Endothelial cell of umbilical vein (primary cell): ENCODE data around the gene SMKR1. TPM values are rescaled to one million over a fixed set of nuclear protein-coding genes. Genes with fewer than 3 reads are reported as not detected.

Experiments used
- BruUV-seq: library from RNA; stranded (reverse); fragments of 400-500 nt; replicated peaks from 2 replicates; lab custom pipeline; 2021; lab: Mats Ljungman, UMichigan
- CTCF ChIA-PET: fragments of 300-600, 350-600 bp; sonication (Branson Sonifier 250); formaldehyde crosslinking; loops from one replicate; lab custom pipeline; 2021; ENCODE audit warnings: antibody characterized with exemption, inconsistent platforms; lab: Charles Lee
- POLR2A ChIA-PET: fragments of 300-600, 350-600 bp; sonication (Branson Sonifier 250); formaldehyde crosslinking; loops from one replicate; lab custom pipeline; 2021; ENCODE audit warnings: antibody characterized with exemption, inconsistent platforms; lab: Charles Lee
- DNase-seq: peaks from one replicate; pipeline ENCODE4 v3.0.0-alpha.2; 2011; ENCODE audit warnings: low read depth, low spot score
- FAIRE-seq: peaks from 2 replicates; lab custom pipeline; 2011; peaks lifted over from hg19 to GRCh38; lab: Jason Lieb, UNC
- H2AFZ ChIP-seq: 2 replicates; pipeline ENCODE4 v1.6.0; 2012; ENCODE audit warnings: low read depth, low read length, control low read depth, inconsistent platforms
- H3K27ac ChIP-seq: 2 replicates; pipeline ENCODE4 v1.5.1; 2011; ENCODE audit warnings: low read depth, mild to moderate bottlenecking, control low read depth, low read length, moderate library complexity; ENCODE audit not compliant: insufficient read depth
- H3K27me3 ChIP-seq, 2 experiments: 2 replicates each; pipeline versions ENCODE4 v1.6.0 to v1.6.1; 2011; ENCODE audit warnings: low read length in 2 of 2, mixed read lengths in 1 of 2; ENCODE audit not compliant: control insufficient read depth in 2 of 2, insufficient read depth in 2 of 2
- H3K36me3 ChIP-seq, 2 experiments: 2 replicates in 1 of 2; 3 replicates in 1 of 2; pipeline ENCODE4 v1.5.1; 2011; ENCODE audit warnings: low read length in 2 of 2, mild to moderate bottlenecking in 1 of 2, moderate library complexity in 1 of 2; ENCODE audit not compliant: control insufficient read depth in 2 of 2, insufficient read depth in 2 of 2; ENCODE audit errors: extremely low read depth in 1 of 2
- H3K4me1 ChIP-seq: 3 replicates; pipeline ENCODE4 v1.5.1; 2011; ENCODE audit warnings: mild to moderate bottlenecking, low read length; ENCODE audit not compliant: control insufficient read depth, insufficient read depth; ENCODE audit errors: extremely low read depth
- H3K4me2 ChIP-seq: 2 replicates; pipeline ENCODE4 v1.6.1; 2011; ENCODE audit warnings: low read length, control low read depth, mixed read lengths; ENCODE audit not compliant: insufficient read depth
- H3K4me3 ChIP-seq, 3 experiments: fragments of 200-600 bp in 1 of 3; sonication (generic), shearing (Covaris generic) in 1 of 3; replicated peaks in 1 of 3; 2 replicates each; pipeline ENCODE4 v1.5.1; 2011 to 2016; ENCODE audit warnings: control low read depth in 3 of 3, low read length in 3 of 3, mild to moderate bottlenecking in 2 of 3, inconsistent platforms in 1 of 3, low read depth in 1 of 3, moderate library complexity in 1 of 3; ENCODE audit not compliant: insufficient read depth in 1 of 3
- H3K79me2 ChIP-seq: 2 replicates; pipeline ENCODE4 v1.6.0; 2012; ENCODE audit warnings: low read length, inconsistent platforms; ENCODE audit not compliant: control insufficient read depth, insufficient read depth
- H3K9ac ChIP-seq: replicated peaks from 2 replicates; pipeline ENCODE3; 2011; ENCODE audit warnings: low read length, control low read depth; ENCODE audit not compliant: insufficient read depth; ENCODE audit errors: extremely low read depth
- H3K9me1 ChIP-seq: replicated peaks from 3 replicates; pipeline ENCODE4 v1.6.0; 2011; ENCODE audit warnings: mild to moderate bottlenecking, low read length; ENCODE audit not compliant: control insufficient read depth, insufficient read depth; ENCODE audit errors: extremely low read depth
- H3K9me3 ChIP-seq: replicated peaks from 2 replicates; pipeline ENCODE4 v1.5.1; 2012; ENCODE audit warnings: low read length, inconsistent platforms; ENCODE audit not compliant: control insufficient read depth, insufficient read depth
- H4K20me1 ChIP-seq: replicated peaks from 2 replicates; pipeline ENCODE3; 2011; ENCODE audit warnings: mild to moderate bottlenecking, low read length; ENCODE audit not compliant: control insufficient read depth, insufficient read depth; ENCODE audit errors: extremely low read depth
- CTCF ChIP-seq, 2 donors: IDR thresholded peaks; 1 replicate in 1 of 2; 2 replicates in 1 of 2; pipeline ENCODE4 v1.5.1; 2011; ENCODE audit warnings: low read length in 2 of 2, mild to moderate bottlenecking in 2 of 2, moderate library complexity in 2 of 2, control low read depth in 1 of 2, inconsistent platforms in 1 of 2, low read depth in 1 of 2; ENCODE audit not compliant: insufficient read depth in 1 of 2; ENCODE audit errors: extremely low read depth in 1 of 2
- EZH2 ChIP-seq: IDR thresholded peaks from 2 replicates; pipeline ENCODE4 v1.6.1; 2012; ENCODE audit warnings: borderline replicate concordance, low read depth, mild to moderate bottlenecking, moderate library complexity, low read length, inconsistent platforms; ENCODE audit not compliant: severe bottlenecking
- FOS ChIP-seq: IDR thresholded peaks from 2 replicates; pipeline ENCODE4 v1.6.1; 2011; ENCODE audit warnings: mild to moderate bottlenecking, low read length, moderate library complexity, borderline replicate concordance; ENCODE audit not compliant: insufficient read depth
- GATA2 ChIP-seq: IDR thresholded peaks from 2 replicates; pipeline ENCODE4 v1.7.0; 2011; ENCODE audit warnings: low read depth, mild to moderate bottlenecking, moderate library complexity, mixed read lengths, low read length; ENCODE audit not compliant: insufficient read length, insufficient read depth
- JUN ChIP-seq: IDR thresholded peaks from 2 replicates; pipeline ENCODE4 v1.6.1; 2011; ENCODE audit warnings: borderline replicate concordance, low read depth; ENCODE audit not compliant: insufficient read length, insufficient read depth
- MAX ChIP-seq: IDR thresholded peaks from 2 replicates; pipeline ENCODE4 v1.6.1; 2011; ENCODE audit not compliant: insufficient read depth, insufficient read length
- MYC ChIP-seq: IDR thresholded peaks from one replicate; pipeline ENCODE4 v1.6.1; 2011; ENCODE audit warnings: mild to moderate bottlenecking, low read depth, low read length
- POLR2A ChIP-seq: IDR thresholded peaks from 2 replicates; pipeline ENCODE4 v1.6.1; 2012; ENCODE audit warnings: low read depth, mild to moderate bottlenecking, control low read depth, low read length
- POLR2AphosphoS5 ChIP-seq: IDR thresholded peaks from 2 replicates; pipeline ENCODE4 v1.6.1; 2012; ENCODE audit warnings: low read depth, mild to moderate bottlenecking, control low read depth, low read length, moderate library complexity; ENCODE audit not compliant: insufficient read depth
- dilution Hi-C: fragments of 300-500 bp; cut with MboI; formaldehyde crosslinking; loops from one replicate; pipeline ENCODE4 v1.15.0; 2019; ENCODE audit warnings: low sequenced_read_pairs; ENCODE audit not compliant: extremely low pct_ligation_motif_present
- intact Hi-C: fragments of 100-400 bp; cut with micrococcal nuclease; formaldehyde crosslinking; loops from one replicate; pipeline ENCODE4 v1.10.0; 2022
- polyA plus RNA-seq, 4 experiments: library from polyadenylated mRNA; depleted of rRNA in 3 of 4; stranded (reverse) in 3 of 4; unstranded in 1 of 4; fragments of >200 nt; gene quantifications; 2 replicates each; pipeline versions ENCODE4 v1.2.1 to v1.2.3, GENCODE V29; 2011 to 2012; ENCODE audit warnings: missing spikeins in 1 of 4
- total RNA-seq: library from RNA; stranded (reverse); gene quantifications from 2 replicates; pipeline ENCODE4 v1.2.3, GENCODE V29; 2021

Gene SMKR1
- total and polyA plus RNA-seq, 2 donors (not counting 3 experiments of a cell fraction or from before 2014, with no cell fraction given) = 0.64 TPM; not detected in 1

GRCh38 chr7:129493555-129493954, 8.8 kb upstream of the SMKR1 start:
- no peaks in the 10 kb centered on the region for H3K27me3 ChIP-seq
- H3K4me1 ChIP-seq = no peaks in the 10 kb centered on the region
- no peaks in the 10 kb centered on the region for H4K20me1 ChIP-seq
- no peak for FAIRE-seq
- no peak for TF ChIP-seq CTCF (IDR thresholded peaks at IDR 0.05; ENCODE audit: extremely low read depth in 1 of 2, insufficient read depth in 1 of 2, low read depth in 1 of 2, low read length in 2 of 2)
- no peak for TF ChIP-seq MAX
- TF ChIP-seq POLR2A = no peak
- no peak for TF ChIP-seq POLR2AphosphoS5
- TF ChIP-seq JUN = no peak
- no peak for TF ChIP-seq MYC
- no peak for TF ChIP-seq EZH2
- TF ChIP-seq FOS = no peak
- no peak for TF ChIP-seq GATA2
- no peak overlapping the region for H2AFZ ChIP-seq
- intact Hi-C loops (no loop called here), dilution Hi-C loops (no loop called here)
- no TSS peak for BruUV-seq
- no peak overlapping the region for H3K27ac ChIP-seq
- CTCF ChIA-PET = interaction anchor here (0.6 to 1.1 kb wide), 5 partner anchors 12 to 275 kb away, joined by 3 to 9 read pairs (median 3); no protein-coding TSS in a partner anchor
- H3K9me1 ChIP-seq = no peaks in the 10 kb centered on the region
- H3K9me3 ChIP-seq = no peaks in the 10 kb centered on the region
- no peak overlapping the region for H3K9ac ChIP-seq
- DNase-seq = no peak
- no peak overlapping the region for H3K4me2 ChIP-seq
- H3K4me3 ChIP-seq = no peak overlapping the region
- POLR2A ChIA-PET = no interaction called here
- H3K36me3 ChIP-seq = no peaks in the 10 kb centered on the region
- H3K79me2 ChIP-seq = no peaks in the 10 kb centered on the region
